ENCODE measurements around the gene RXYLT1.
"Not testable (repeated sequence)": the region's sequence is repeated elsewhere in the genome, so short reads cannot be mapped to it uniquely, and the experiment has no call there.

The RXYLT1 gene

DNA sequence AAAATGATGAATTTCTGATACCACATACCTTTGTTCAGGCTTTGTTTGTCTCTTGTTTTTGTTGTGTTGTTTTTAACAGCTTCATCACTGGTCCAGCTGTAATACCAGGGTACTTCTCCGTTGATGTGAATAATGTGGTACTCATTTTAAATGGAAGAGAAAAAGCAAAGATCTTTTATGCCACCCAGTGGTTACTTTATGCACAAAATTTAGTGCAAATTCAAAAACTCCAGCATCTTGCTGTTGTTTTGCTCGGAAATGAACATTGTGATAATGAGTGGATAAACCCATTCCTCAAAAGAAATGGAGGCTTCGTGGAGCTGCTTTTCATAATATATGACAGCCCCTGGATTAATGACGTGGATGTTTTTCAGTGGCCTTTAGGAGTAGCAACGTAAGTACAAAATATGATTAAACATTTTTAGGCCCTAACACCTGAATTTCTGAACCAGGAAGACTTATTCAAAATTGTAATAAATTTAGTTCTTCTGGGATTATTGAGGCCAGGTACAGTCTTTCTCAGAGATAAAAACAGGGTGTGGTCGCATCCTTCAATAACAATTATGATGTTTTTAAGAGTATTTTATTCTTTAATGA, 22.4 kb downstream of the RXYLT1 start:
- peak in 1 of 56 donors; percentile 34 for DNase-seq

DNA sequence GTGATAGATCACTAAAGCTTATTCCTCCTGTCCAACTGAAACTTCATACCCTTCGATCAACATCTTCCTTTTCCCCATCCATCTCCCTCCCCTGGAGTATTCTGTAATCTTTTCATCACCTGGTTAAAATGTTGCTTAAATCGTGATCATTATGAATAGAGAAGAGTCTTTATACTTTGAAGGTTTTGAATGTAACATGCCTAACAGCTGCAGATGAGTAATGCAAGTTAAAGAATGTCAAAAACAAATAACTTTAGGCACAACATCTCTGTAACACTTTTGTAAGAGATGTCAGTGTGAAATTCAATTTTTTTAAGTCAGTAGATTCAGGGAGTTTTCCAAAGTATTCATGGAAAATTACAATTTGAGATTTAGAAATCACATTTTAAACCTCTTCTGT, 25.0 kb downstream of the RXYLT1 start:
- DNase-seq: no peak

DNA sequence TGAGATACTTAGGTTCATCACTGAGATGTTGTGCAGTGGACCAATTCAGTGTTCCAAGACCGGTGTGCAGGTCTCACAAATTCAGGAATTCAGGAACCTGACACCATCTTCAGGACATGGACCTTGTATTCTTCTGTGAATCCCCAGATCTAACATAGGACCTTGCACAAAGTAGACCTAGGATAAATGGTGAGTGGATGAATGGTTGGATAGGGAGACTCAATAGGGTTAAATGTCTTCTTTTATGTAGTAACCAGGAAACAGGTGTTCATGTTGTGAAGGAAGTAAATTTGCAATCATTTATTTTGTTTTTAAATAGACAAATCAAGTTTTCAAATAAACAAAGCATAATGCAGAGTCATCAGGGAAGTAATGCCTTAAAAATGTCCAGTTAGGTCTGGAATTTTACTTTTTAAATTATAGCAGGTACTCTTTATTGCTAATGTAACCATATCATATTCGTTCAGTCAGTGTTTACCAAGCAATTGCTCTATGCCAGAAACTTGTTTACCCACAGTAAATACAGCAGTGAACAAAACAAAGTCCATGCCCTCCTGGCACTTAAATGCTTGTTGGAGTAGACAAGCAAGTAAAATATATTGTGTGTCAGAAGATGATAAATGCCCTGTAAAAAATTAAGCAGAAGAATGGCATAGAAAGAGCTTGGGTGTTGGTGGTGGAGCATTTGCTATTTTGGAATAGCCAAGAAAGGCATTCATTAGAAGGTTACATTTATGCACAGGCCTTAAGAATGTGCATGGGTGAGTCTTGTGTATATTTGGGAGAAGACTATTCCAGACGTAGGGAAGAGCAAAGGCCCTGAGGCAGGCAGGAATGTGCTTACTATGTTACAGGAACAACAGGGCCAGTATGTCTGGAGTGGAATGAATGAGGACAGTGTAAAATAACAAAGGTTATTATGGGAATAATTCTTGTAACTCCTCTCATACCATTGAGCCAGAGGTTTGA, 26.3 kb downstream of the RXYLT1 start:
- DNase-seq: no peak

DNA sequence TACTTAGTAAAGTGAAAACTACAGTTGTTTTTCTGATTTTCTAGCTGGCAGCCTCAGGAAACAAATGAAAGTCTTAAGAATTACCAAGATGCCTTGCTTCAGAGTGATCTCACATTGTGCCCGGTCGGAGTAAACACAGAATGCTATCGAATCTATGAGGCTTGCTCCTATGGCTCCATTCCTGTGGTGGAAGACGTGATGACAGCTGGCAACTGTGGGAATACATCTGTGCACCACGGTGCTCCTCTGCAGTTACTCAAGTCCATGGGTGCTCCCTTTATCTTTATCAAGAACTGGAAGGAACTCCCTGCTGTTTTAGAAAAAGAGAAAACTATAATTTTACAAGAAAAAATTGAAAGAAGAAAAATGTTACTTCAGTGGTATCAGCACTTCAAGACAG, 28.9 kb downstream of the RXYLT1 start:
- DNase-seq: no peak

DNA sequence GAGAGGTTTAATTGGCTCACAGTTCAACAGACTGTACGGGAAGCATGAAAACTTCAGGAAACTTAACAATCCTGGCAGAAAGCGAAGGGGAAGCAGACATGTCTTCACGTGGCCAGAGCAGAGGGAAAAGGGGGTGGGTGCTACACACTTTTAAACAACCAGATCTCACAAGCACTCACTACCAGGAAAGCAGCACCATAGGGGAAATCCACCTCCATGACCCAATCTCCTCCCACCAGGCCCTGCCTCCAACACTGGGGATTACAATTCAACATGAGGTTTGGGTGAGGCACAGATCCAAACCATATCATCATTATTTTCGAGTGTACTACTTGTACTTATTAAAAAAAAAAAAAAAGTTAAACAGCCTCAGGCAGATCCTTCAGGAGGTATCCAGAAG, 29.9 kb downstream of the RXYLT1 start:
- no peak for DNase-seq

DNA sequence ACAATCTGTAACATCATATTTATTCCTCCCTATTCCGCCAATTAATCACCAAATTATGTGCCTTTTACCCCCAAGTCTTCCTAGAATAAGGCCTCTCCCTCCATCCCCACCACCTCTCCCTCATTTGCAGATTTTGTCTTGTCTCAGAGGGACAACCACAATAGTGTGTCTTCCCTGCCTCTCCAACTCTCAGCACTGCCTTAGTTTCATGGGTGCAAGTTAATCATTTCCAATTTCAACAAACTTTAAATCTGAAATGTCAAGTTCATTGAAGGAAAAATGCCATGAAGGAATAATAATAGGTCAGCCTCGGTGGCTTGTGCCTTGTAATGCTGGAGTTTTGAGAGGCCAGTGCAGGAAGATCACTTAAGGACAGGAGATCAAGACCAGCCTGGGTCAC, 31.6 kb downstream of the RXYLT1 start:
- no peak for DNase-seq

DNA sequence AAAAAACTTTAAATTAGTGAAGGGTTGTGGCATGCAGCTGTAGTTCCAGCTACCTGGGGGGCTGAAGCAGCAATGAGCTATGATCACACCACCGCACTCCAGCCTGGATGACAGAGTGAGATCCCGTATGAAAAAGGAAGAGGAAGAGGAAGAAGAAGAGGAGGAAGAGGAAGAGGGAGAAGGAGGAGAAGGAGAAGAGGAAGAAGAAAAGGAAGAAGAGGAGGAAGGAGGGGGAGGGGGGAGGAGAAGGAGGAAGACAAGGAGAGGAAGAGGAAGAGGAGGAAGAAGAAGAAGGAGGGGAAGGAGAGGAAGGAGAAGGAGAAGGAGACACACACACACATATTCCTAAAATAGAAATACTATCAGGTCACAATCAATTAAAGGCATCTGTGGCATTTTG, 32.0 kb downstream of the RXYLT1 start:
- DNase-seq: no peak

DNA sequence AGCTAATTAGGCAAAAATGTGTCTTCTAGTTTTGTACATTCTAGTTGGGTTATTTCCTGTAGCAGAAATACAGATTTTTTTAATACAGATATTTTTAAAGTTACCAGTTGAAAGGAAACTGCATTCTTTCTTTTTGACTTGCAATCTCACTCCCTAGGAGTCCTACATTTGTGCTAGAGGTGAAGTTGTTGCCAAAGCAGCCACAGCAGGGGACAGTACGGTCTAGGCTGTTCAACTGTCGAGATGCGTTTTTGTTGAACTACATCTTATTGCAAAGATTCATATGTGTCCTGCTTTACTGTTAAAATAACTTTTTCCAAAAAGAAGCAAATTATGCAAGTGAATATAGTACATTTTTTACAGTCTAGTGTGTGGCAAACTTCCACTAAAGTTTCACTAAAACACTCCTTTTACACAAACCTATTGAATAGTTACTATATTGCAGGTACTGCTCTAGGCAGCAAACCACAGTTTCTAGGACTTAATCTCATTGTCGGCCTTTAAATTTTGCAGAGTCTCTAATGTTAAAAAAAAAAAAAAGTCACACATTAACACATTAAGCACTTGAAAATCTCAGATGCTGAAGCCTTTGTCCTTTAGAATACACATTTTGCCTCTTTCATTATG, 34.5 kb downstream of the RXYLT1 start:
- no peak for DNase-seq

DNA sequence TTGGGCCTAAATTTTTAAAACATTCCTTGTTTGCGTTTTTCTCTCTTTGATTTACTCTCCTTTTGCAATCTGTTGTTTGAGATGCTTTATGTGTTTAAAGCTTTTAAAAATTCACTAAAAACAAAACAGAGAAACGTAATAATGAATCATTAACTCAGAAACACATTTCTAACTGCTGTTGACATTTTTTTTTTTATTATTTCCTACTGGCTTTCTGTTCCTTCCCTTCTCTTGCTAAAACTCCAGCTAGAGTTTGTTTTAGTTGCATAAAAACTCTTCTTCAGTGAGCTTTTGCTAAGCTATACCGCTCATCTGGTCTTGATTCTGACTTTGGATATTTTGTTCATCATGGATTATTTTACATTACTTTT, 35.8 kb downstream of the RXYLT1 start:
- DNase-seq: no peak

DNA sequence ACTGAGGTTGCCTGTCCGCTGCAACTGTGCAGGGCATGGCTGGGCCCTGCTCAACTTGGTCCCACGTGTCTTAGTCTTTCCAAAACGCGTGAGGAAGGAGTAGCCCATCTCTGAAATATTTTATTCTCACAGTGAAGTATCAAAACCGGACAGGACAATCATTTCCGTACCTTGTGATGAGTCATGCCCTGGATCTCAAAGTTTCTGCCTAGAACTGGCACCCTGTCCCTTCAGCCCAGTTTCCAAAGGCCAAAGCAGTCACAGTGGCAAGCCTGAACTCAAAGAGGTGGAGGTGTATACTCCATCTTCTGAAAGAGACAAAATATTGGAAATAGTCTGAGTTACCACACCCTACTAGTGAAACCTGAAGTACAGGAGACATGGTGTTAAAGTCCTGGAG, 36.3 kb downstream of the RXYLT1 start:
- DNase-seq: no peak

DNA sequence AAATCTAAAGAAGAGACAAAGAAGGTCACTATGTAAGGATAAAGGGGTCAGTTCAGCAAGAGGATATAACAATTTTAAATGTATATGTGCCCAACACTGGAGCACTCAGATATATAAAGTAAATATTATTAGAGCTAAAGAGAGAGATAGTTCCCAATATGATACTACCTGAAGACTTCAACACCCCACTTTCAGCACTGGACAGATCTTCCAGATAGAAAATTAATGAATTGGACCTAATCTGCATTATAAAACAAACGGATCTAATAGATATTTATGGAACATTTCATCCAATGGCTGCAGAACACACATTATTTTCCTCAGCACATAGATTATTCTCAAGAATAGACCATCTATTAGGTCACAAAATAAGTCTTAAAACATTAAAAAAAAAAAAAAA, 40.7 kb downstream of the RXYLT1 start:
- no peak for DNase-seq

DNA sequence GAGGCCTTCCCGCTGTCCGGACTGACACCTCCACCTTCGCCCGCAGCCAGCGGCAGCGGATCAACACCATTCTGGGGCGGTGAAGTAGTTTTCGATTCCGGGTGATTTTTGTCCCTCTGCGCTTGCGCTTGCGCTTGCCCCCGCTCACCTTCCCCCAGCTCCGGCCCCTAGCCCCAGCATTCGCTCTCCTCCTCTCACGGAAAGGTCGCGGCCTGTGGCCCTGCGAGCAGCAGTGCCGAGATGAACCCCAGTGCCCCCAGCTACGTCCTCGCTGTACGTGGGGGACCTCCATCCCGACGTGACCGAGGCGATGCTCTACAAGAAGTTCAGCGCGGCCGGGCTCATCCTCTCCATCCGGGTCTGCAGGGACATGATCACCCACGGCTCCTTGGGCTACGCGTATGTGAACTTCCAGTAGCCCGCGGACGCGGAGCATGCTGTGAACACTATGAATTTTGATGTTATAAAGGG, 42.1 kb downstream of the RXYLT1 start:
- DNase-seq: peak in 8 of 56 donors; percentile 5 to 35 (median 30)

DNA sequence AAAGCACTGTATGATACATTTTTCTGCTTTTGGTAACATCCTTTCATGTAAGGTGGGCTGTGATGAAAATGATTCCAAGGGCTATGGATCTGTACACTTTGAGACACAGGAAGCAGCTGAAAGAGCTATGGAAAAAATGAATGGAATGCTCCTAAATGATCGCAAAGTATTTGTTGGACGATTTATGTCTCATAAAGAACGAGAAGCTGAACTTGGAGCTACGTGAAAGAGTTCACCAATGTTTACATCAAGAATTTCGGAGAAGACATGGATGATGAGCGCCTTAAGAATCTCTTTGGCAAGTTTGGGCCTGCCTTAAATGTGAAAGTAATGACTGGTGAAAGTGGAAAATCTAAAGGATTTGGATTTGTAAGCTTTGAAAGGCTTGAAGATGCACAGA, 42.6 kb downstream of the RXYLT1 start:
- DNase-seq: no peak

DNA sequence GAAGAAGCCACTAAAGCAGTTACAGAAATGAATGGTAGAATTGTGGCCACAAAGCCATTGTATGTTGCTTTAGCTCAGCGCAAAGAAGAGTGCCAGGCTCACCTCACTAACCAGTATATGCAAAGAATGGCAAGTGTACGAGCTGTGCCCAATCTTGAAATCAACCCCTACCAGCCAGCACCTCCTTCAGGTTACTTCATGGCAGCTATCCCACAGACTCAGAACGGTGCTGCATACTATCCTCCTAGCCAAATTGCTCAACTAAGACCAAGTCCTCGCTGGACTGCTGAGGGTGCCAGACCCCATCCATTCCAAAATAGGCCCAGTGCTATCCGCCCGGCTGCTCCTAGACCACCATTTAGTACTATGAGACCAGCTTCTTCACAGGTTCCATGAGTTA, 43.3 kb downstream of the RXYLT1 start:
- no peak for DNase-seq

DNA sequence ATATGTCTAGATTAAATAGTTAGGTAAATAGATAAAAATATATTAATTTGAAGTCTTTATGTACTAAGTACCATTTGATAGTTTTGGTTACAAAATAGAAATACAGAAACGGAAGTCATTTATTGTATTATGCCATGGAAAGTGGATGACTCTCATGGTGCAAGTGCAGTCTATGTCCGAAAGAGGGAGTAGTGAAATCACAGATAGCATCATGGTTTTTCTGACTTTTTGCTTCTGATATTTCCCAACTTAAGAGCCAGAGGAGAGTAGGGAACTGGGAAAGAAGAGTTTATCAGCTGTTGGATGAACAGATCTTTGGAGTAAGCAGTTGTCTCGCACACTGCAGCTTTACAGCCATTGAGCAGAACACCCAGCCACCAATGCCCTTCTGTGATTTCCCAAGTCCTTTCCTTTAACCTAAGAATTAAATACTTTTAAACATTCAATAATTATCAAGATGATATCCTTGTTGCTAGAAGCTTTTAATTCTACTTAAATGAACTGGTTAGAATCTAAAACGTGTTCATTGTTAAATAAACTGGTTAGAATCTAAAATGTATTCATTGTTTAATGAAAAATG, 46.4 kb downstream of the RXYLT1 start:
- DNase-seq: peak in 3 of 56 donors; percentile 4 to 18 (median 12)

DNA sequence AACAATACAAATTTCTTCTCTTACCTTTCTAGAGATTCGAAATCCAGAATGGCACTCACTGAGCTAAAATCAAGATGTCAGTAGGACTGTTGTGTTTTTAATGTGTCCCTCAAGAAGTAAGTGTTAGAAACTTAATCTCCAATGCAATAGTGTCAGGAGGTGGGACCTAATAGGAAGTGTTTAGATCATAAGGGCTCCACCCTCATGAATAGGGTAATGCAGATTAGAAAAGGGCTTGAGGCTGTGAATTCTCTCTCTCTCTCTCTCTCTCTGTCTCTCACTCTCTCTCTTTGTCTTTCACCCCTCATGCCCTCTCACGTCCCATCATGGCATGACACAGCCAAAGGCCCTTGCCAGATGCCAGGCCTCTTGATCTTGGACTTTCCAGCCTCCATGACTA, 49.2 kb downstream of the RXYLT1 start:
- no peak for DNase-seq

DNA sequence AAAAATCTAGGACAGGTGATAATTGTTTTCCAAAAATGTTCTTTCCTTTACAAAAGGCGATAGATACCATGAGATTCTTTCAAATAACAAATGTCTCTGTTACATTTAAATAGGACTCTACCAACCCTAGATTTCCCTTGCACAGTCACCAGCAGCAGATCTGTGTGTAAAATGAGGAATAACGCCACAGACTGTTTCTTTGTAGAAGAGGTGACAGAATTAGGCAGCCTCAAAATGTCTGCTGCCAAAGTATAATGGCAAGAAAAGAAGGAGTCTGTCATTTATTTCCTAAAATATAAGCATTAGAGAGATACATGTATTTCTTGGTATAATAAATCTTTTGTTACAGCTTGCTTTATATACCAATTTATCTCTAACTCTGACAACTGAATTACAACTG, 56.3 kb downstream of the RXYLT1 start:
- no peak for DNase-seq

DNA sequence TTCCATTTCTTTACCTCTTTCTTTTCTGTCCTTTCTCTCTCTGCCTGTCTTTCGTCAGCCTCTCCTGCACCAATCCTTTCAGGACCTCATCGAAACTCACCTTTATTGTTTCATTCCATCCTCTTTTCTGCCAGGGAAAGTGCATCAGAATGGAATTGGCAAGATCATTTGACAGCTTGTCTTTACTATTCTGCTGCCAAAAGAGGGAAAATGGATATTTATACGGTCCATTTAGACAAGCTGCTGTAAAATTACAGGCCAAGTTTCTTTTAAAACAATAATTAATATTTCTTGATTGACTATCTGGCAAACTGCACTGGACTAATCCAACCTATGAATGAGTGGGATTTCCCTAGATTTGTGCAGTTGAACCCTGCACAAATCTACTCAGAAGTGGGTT, 57.2 kb downstream of the RXYLT1 start:
- no peak for DNase-seq

DNA sequence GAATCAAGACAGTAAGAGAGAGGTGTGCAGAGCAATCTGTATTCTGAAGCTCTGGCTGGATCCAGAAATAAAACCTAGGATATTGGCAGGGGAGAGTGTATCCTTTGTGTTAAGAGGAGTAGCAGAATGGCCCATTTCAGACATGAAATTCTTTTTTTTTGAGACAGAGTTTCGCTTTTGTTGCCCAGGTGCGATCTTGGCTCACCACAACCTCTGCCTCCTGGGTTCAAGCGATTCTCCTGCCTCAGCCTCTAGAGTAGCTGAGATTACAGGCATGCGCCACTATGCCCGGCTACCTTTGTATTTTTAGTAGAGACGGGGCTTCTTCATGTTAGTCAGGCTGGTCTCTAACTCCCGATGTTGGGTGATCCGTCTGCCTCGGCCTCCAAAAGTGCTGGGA, 58.7 kb downstream of the RXYLT1 start:
- DNase-seq: no peak

DNA sequence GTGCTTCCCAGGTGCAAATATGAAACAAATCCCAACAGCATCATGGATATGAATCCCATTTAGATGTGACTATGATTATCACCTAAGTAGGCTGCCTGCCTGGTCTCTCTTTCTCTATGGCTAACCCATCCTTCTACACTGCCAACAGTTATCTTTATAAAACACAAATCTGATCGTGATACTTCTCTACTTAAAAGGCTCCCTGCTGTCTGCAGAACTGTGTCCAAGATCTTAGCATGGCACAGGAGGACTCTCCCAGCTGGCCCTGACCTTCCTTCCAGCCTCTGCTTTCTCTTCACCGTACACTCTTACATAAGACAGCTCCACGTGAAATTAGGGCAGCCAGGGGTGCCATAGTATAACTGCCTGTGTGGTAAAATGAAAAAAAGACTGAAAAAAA, 61.3 kb downstream of the RXYLT1 start:
- no peak for DNase-seq

DNA sequence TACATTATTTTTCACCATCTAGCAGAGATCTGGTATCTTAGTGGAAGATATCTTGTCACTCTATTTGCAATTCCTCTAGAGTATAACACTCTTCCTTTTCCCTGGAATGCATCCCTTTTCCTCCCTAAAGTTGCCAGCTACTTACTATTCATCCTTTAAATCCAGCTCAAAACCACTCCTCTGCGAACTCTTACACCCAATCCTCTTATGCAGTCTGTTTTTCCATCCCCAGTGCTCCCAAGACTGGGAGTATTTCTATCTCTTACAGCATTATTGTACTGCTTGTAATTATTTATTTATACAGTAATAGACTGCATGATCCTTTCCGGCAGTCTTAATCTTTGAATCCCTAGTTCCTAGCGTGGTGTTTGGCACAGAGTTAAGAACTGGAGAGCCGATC, 61.9 kb downstream of the RXYLT1 start:
- DNase-seq: no peak

DNA sequence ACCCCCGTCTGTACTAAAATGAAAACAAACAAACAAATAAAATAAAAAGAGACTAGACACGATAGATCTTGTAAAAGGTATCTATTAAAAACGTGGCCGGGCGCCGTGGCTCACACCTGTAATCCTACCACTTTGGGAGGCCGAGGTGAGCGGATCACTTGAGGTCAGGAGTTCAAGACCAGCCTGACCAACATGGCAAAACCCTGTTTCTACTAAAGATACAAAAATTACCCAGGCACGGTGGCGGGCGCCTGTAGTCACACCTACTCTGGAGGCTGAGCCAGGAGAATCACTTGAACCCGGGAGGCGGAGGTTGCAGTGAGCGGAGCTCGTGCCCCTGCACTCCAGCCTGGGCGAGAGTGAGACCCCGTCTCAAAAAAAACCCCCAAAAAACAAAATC, 63.0 kb downstream of the RXYLT1 start:
- DNase-seq: not testable (repeated sequence)
